ENCODE data around the gene SLC7A9. TPM values are rescaled to one million over a fixed set of nuclear protein-coding genes. Genes with fewer than 3 reads are reported as not detected.

SLC7A9 gene
- not detected for total RNA-seq

GRCh38 chr19:32869369-32869965 is at the start of gene SLC7A9:
SLC7A9 (minus strand) TSS chr19:32869767; CDS start chr19:32868534, 1,233 bp downstream.
- no peaks in the 10 kb centered on the region for H3K36me3 ChIP-seq (replicated peaks in 1 of 2; ENCODE audit: insufficient read depth in 1 of 2, low read depth in 2 of 2)

GRCh38 chr19:32919365-32919764 is 49.8 kb upstream of the SLC7A9 start:
- H3K4me1 ChIP-seq, result no peaks in the 10 kb centered on the region
- no peaks in the 10 kb centered on the region for H3K9me3 ChIP-seq
- H3K4me3 ChIP-seq, result no peak overlapping the region
- 86 to 91% methylated on average over 4 of the region's 4 CpGs for WGBS, 2 donors
- ATAC-seq (no peak), DNase-seq (no peak)
- no peaks in the 10 kb centered on the region for H3K36me3 ChIP-seq (replicated peaks in 1 of 2; ENCODE audit: insufficient read depth in 1 of 2, low read depth in 2 of 2)
- TF ChIP-seq POLR2A (IDR thresholded peaks at IDR 0.05) (no peak), CTCF (IDR thresholded peaks at IDR 0.05) (no peak)
- no peaks in the 10 kb centered on the region for H3K27me3 ChIP-seq
- intact Hi-C loops (cut with DNase I), result no loop called here
- no peak overlapping the region for H3K27ac ChIP-seq

More at GRCh38 chr19:32869369-32869965, at the start of gene SLC7A9:
- 63 to 65% methylated on average over 14 of the region's 14 CpGs for WGBS, 2 donors
- DNase-seq (no peak), ATAC-seq (no peak)
- H3K4me3 ChIP-seq, result no peak within 1 kb of the TSS
- no peaks in the 10 kb centered on the region for H3K4me1 ChIP-seq
- H3K27me3 ChIP-seq, result no peaks in the 10 kb centered on the region
- H3K9me3 ChIP-seq, result no peaks in the 10 kb centered on the region
- intact Hi-C loops (cut with DNase I), result no loop called here
- no peak within 1 kb of the TSS for H3K27ac ChIP-seq
- TF ChIP-seq POLR2A (IDR thresholded peaks at IDR 0.05), result no peak
- TF ChIP-seq CTCF (IDR thresholded peaks at IDR 0.05), result no peak

GRCh38 chr19:32917616-32917996 is 48.0 kb upstream of the SLC7A9 start:
- no peaks in the 10 kb centered on the region for H3K4me1 ChIP-seq
- TF ChIP-seq CTCF (IDR thresholded peaks at IDR 0.05), result no peak
- no peak for TF ChIP-seq POLR2A (IDR thresholded peaks at IDR 0.05)
- no peaks in the 10 kb centered on the region for H3K36me3 ChIP-seq (replicated peaks in 1 of 2; ENCODE audit: insufficient read depth in 1 of 2, low read depth in 2 of 2)
- intact Hi-C loops (cut with DNase I), result no loop called here
- DNase-seq (no peak), ATAC-seq (no peak)
- no peak overlapping the region for H3K27ac ChIP-seq
- WGBS, 2 donors, result 93% methylated on average over 8 of the region's 8 CpGs
- H3K27me3 ChIP-seq, result no peaks in the 10 kb centered on the region
- no peaks in the 10 kb centered on the region for H3K9me3 ChIP-seq
- no peak overlapping the region for H3K4me3 ChIP-seq

GRCh38 chr19:32916969-32917615 is 47.5 kb upstream of the SLC7A9 start:
- Histone ChIP-seq H3K27me3 (no peaks in the 10 kb centered on the region), H3K4me1 (no peaks in the 10 kb centered on the region), H3K9me3 (no peaks in the 10 kb centered on the region), H3K27ac (no peak overlapping the region), H3K36me3 (replicated peaks in 1 of 2; ENCODE audit: insufficient read depth in 1 of 2, low read depth in 2 of 2) (no peaks in the 10 kb centered on the region), H3K4me3 (no peak overlapping the region)
- no peak for DNase-seq
- intact Hi-C loops (cut with DNase I), result no loop called here
- ATAC-seq, result no peak
- 57 to 72% methylated on average over 3 to 4 of the region's 4 CpGs for WGBS, 2 donors
- TF ChIP-seq POLR2A (IDR thresholded peaks at IDR 0.05) (no peak), CTCF (IDR thresholded peaks at IDR 0.05) (no peak)
